ENCODE results near the gene SLK.

SLK gene

DNA sequence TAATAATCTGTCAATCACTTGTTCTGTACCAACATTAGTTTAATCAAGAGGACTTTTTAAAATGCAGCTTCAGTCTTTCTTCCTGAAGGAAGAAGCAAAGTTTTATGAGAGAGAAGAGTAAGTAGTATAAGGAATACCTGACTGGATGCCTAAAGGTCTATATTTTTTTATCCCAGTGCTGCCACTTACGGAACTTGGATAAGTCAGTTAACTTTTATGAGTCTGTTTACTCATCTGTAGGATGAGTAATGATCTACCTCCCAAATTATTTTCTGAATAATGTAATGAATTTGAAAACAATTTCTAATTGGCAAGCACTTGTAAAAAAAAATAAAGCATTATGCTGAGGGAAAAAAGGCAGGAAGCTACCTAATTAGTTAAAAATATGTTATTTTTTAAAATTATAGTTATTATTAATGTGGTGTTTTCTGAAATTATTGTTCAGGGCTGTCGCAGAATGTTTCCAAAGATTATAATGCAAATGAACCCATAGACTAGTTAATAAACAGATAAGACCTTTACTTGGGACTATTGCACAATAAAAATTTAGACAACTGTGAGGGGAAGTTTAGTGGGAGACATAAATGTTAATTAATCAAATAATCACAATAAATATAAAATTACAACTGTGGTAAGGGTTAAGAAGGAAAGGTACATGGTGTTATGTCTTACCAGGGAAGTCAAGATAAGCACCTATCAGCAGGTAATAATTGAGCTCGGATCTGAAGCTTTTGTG, 24.6 kb downstream of the SLK start:
- no peak for DNase-seq

DNA sequence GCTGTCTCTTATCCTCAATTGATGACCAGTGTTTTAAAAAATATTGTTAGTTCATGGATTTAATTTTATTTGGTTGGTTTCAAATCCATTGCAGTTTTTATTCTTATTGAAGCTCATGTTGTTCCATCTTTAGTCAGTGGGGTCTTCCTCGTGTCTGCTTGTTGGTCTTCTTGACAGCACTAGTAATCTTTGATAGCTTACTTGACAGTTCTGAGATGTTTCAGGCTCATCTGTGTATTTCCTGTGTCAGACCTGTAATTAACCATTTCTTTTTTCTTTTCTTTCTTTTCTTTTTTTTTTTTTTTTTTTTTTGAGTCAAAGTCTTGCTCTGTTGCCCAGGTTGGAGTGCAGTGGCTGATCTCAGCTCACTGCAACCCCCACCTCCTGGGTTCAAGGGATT, 28.2 kb downstream of the SLK start:
- DNase-seq, result no peak

- DNase-seq, result no peak
Measured at GRCh38 chr10:103998805-103999204, 31.9 kb downstream of the SLK start.

DNA sequence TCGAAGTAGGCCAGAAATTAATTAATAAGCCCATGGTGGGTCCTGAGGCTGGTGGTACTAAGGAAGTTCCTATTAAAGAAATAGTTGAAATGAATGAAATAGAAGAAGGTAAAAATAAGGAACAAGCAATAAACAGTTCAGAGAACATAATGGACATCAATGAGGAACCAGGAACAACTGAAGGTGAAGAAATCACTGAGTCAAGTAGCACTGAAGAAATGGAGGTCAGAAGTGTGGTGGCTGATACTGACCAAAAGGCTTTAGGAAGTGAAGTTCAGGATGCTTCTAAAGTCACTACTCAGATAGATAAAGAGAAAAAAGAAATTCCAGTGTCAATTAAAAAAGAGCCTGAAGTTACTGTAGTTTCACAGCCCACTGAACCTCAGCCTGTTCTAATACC, 36.0 kb downstream of the SLK start:
- DNase-seq, result no peak

GRCh38 chr10:104005172-104005863, 38.4 kb downstream of the SLK start:
- no peak for DNase-seq

GRCh38 chr10:104011904-104012303, 45.0 kb downstream of the SLK start:
- no peak for DNase-seq

DNA sequence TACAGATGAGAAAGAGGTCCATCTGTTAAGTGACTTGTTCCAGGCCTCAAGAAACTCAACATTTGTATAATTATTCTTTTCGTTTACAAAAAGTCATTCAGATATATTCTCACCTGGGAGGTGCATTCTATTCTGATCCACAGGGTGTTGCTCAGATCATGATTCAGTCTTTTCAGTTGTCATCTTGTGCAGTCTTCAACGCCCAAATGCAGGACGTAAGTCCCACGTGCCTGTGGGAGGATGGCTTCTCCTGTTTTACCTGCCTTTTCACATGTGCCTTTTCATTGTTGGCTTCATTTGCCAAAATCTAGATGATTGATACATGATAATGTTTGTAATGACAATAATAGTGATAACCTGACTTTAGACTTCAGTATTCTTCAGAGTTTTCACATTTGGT, 46.5 kb downstream of the SLK start:
- DNase-seq, result no peak

- DNase-seq, result no peak
Measured at GRCh38 chr10:104014176-104014575, 47.2 kb downstream of the SLK start.

DNA sequence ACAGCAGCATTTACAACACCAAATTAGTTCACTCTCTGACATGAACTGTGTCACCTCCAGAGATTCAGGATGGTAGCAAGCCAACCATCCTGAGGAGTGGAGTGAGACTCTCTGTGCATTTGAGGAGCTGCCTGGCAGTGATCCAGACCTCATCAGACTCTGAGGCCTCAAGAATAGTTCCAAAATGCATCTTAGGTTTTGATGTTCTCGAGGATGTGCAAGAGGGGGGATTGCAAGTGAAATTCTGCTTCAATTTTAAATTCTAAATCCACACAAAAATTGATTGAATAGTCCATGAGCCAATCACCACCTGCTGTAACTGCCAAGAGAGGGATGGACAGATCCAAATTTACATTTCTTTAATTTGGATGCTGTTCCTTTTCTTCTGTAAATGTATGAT, 49.7 kb downstream of the SLK start:
- DNase-seq, result no peak

- DNase-seq, result no peak
Measured at GRCh38 chr10:104018471-104018870, 51.5 kb downstream of the SLK start.

DNA sequence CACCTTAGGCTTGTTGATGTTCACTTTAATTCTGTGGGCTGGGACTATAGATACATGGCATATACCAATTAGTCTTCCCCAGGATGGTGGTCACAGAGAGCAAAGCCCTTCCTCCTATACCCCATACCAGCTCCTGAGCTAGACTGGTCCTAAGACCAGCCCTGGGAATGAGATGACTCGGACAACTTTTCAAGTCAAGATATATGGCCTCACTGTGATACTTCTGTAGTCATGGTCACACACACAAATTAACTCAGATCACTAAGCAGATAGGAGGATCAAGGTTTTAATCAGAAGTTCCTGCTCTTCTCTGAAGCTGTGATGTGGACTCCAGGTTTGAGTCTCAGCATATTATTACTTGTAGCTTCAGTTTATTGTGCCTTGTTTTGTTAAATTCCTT, 53.1 kb downstream of the SLK start:
- DNase-seq, result no peak

DNA sequence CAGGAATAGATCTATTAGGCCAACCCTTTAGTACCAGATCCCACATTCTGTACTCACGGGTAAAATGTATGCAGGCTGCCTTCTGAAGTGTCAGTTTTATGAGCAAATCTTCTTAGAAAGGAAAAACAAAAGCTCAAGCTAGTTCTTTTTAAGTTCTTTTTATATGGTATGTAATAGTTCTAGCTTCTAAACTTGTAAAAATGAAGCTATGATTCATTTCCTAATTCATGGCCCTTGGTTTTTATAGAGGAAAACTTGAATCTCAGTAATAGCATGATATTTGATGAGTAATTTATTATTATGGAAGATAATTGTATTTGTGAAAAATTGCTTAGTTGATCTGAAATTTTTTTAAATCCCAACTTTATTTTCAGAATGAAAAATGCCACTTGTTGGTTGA, 54.3 kb downstream of the SLK start:
- DNase-seq, result no peak

- no peak for DNase-seq
Measured at GRCh38 chr10:104022026-104022425, 55.1 kb downstream of the SLK start.

DNA sequence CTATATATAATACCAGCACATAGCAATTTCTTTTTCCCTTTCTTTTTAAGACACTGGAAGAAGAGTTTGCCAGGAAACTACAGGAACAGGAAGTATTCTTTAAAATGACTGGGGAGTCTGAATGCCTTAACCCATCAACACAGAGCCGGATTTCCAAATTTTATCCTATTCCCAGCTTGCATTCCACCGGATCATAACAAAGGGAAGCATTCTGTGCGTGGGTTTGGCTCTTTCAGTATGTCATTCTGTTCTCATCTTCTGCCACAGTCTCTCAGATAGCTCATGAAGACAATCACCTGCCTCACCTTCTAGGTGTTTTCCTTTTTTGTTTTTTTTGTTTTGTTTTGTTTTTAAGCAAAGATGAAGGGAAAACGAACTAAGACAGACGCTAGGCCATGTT, 58.6 kb downstream of the SLK start:
- no peak for DNase-seq

DNA sequence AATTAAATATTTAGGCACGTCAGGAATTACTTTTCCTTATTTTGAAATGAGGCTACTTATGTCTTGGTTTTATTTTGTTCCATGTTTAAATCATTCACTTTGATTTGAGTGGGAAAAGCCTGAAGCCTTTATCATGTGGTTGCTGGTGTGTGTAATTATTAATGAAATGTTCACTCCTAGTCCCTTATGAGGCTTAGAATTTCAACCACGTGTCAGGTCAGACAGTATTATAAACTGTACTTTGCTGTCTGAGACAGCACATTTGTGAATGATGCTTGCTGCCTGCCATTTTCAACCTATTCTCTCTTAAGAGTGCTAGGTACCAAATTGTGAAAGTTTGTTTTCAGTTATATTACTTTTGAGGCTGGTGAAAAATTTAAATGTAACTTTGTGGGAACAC, 59.8 kb downstream of the SLK start:
- DNase-seq, result peak; percentile 80

GRCh38 chr10:104028146-104028545, 61.2 kb downstream of the SLK start:
- no peak for DNase-seq

DNA sequence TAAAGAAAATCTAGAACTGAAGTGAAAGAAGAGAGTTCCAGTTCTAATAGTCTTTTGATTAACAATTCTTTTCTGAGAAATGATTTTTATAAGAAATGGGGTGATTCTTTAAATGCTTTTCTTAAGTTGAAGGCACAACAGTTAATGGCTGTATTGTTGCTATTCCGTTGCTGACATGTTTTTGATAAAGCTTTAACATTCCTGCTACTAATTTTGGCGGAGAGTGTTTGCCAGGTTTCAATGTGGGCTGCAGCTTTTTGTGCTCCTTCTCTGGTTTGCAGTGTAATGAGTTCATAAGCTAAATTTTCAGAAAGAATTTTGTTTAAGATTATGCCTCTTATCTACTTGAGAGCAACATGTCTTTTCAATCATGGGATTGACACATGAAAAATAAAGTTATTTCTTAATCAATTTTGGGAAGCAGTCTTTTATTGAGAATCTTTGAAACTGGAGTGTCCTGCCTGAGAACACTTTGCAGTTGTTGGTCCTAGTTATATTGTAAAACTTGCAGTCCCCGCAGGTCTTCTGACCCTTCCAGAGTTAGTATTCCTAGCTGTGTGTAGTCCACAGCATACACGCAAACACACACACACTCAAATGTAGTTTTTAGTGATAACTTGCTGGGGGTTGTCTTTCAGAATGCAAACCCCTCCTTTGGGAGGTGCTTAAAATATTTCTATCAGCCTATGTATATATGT, 62.0 kb downstream of the SLK start:
- no peak for DNase-seq

DNA sequence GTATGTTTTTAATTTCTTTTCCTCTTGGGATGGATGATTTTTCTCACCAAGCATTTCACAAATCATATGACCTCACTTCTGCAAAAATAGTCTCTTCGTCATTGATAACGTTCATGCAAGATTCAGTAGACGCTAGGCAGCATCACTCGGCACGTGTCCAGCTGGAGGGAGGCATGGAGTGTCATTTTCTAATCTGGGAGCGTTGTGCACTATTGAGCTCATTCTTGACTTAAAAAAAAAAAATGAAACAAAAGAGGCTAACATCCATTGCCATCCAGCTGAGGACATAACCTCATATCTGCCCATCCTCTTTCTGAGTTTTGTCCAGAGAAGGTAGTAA, 62.6 kb downstream of the SLK start:
- DNase-seq, result no peak

DNA sequence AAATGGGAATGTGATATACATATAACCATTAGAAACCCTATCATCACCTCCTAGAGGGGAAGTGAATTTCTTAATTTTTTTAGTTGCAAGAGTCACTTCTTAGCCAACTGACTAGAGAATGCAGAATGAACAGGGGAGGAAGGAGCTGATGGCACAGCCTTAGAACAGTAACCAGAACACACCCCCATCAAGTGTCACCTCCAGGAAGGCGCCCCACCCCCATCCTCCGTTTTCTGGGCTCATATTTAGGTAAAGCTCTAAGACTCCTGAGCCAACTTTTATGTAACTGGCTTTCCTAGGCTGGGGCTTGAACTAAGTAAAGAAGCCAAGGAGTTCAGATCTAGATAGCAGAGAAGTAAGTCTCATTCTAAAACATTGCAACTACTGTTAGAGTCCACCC, 64.7 kb downstream of the SLK start:
- no peak for DNase-seq

DNA sequence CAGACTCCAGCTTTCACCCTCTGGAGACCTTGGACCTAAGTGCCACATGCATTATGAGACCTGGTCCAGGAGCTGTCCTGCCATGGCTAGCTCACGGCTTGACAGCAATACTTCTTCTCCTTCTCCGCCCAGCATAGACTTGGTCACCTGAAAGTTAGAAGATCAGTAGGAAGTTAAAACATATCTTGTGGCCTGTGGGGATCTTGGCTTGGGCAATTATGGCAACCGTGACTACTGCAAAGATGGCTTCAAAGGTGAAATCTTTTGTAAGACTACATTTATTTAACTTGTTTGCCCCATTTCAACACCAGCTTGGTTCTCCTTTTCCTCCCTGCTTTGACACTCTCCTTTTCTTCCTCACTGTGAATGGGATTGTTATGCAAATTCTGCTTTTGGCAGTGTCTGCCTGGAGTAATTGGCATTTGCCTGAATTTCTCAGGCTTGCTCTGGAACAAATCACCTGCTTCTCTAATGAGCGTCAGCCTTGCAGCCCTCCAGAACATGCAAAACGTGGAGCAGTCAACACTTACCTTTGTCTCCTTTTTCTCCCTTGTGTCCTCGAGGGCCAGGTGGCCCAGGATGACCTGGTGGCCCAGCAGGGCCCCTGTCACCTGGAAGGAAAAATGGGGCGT, 65.3 kb downstream of the SLK start:
- no peak for DNase-seq

DNA sequence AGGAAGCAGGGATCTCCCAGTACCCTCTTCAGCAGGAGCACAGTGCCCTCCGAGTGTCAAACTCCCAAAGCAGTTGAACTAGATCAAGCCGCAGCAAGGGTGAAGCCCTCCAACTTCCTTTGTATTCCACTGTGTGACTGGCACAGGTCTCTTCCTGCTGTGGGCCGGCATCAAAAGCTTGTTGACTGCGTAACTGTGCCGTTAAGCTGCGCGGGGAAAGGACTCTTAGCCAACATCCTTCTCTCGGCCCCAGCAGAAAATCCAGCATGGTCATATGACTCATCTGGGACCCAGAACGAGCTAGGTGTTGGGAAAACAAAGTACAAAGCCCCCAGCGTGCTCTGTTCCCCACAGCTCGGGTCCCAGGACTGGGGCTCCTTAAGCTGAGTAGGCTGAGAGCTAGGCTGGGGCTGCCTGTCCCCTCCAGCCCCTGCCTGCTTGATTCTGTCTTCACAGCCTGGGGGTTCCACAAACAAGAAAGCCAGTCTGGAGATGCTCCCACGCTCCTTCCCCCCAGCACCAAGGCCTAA, 66.5 kb downstream of the SLK start:
- DNase-seq, result no peak

DNA sequence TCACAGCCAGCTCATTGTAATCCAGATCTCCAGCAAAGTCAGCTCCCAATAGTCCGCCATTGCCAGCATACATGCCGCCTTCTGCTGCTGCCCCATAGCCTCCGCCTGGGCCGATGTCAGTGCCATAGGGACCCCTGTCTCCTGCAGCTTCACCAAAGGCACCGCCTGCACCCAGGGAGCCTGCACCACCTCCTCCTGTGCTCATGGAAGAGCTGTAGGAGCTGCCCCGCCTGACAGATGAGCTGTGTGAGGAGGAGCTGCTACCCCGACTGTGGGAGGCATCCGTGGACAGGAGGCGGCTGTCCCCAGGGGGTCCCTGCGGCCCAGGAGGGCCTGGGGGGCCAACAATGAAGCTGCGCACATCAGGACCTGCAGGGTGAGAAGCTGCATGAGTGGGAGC, 67.0 kb downstream of the SLK start:
- DNase-seq, result no peak

DNA sequence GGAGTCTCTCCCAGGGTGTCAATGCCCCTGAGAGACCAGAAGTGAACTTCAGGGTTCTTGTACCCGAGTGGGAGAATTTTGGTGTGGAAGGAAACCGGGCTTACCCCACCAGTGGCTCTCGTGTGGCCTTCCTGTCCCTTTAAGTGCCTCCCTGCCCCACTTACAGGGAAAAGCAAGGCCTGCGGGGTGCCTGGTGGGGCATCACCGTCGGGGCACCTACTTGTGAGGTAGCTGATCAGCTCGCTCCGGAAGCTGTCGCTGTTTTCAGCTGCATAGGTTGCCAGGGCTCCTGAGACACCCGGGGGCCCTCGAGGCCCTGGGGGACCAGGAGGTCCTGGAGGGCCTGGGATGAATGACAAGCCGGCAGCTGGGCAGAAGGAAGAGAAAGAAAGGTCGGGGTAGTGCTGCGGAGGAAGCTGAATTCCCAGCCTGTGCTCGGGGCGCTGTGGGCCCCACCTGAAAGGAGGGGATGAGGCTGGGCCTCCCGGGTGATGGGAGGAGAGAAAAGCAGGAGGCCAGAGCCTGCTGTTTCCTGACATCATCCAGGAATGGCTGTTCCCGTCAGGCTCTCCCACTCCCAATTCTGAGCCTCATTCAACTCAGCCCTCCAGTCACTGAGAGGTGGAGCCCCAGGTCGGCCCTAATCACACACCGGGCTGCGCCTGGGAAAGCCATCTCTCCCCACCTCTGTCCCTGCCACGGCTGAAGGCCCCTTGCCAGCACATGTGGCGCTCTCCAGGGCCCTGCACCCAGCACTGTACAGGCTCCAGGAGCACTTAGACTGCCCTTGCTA, 67.7 kb downstream of the SLK start:
- DNase-seq, result no peak
